ENCODE data around the gene SNRPN. TPM values are rescaled to one million over a fixed set of nuclear protein-coding genes. Genes with fewer than 3 reads are reported as not detected.
"Not testable (repeated sequence)": the region's sequence is repeated elsewhere in the genome, so short reads cannot be mapped to it uniquely, and the experiment has no call there.

SNRPN gene
- total RNA-seq = 125 and 126 TPM in 2 replicates
- long read RNA-seq, transcript SNRPN-201 (10 exons, 1,304 nt) = minor isoform, 7 of 359 reads
- long read RNA-seq, transcript SNRPN-202 (10 exons, 1,528 nt) = major isoform, 243 of 359 reads
- long read RNA-seq, transcript SNRPN-203 (12 exons, 1,605 nt) = minor isoform, 18 of 359 reads
- long read RNA-seq, partial matches to known transcripts = 11 of 359 reads
- long read RNA-seq, other reads (novel, unspliced or antisense) = 80 of 359 reads

DNA sequence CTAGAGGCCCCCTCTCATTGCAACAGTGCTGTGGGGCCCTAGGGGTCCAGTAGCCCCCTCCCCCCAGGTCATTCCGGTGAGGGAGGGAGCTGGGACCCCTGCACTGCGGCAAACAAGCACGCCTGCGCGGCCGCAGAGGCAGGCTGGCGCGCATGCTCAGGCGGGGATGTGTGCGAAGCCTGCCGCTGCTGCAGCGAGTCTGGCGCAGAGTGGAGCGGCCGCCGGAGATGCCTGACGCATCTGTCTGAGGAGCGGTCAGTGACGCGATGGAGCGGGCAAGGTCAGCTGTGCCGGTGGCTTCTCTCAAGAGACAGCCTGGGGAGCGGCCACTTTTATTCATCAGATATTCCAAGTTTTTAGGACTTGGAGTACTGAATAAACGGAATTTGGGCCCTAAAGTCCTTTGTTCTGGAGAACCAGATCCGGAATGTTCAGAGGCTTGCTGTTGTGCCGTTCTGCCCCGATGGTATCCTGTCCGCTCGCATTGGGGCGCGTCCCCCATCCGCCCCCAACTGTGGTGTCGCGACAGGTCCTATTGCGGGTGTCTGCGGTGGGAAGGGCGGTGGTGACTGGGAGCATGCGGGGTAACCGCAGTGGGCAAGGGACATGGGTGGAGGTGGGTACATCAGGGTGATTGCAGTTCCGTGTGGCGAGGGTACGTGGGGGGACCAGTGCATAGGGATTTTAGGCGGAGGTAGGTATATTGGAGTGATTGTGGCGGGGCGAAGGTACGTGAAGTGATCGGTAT, at the start of gene SNRPN, which contains the start of gene SNURF:
SNRPN (plus strand) TSS at position 205 of the 748 bp plus-strand sequence. CDS start 19,467 bp downstream, outside the sequence.
SNURF (plus strand) TSS at position 205 of the 748 bp plus-strand sequence; CDS start at position 267, 62 bp downstream.
- Mint-ChIP-seq H3K27me3 (ENCODE audit: low read depth) (no peaks in the 10 kb centered on the region), H3K36me3 (ENCODE audit: low read depth) (peaks cover 2% of the 10 kb centered on the region), H3K27ac (ENCODE audit: unreplicated experiment) (peak within 1 kb of the TSS; percentile 96), H3K4me3 (peak within 1 kb of the TSS; percentile 93), H3K4me1 (peaks cover 24% of the 10 kb centered on the region), H3K9me3 (no peaks in the 10 kb centered on the region)
- no peak for TF ChIP-seq CTCF (conservative IDR thresholded peaks at IDR 0.05)
- peak; percentile 53 for DNase-seq (ENCODE audit: low read depth, low spot score)

- Mint-ChIP-seq H3K27ac (ENCODE audit: unreplicated experiment) (no peak overlapping the region), H3K4me1 (peaks cover 7% of the 10 kb centered on the region), H3K9me3 (peaks cover 15% of the 10 kb centered on the region), H3K36me3 (ENCODE audit: low read depth) (peaks cover 5% of the 10 kb centered on the region), H3K4me3 (no peak overlapping the region), H3K27me3 (ENCODE audit: low read depth) (no peaks in the 10 kb centered on the region)
- no peak for TF ChIP-seq CTCF (conservative IDR thresholded peaks at IDR 0.05)
- no peak for DNase-seq (ENCODE audit: low read depth, low spot score)
These were observed 38.3 kb upstream of the SNRPN start for GRCh38 chr15:24916305-24917009.

DNA sequence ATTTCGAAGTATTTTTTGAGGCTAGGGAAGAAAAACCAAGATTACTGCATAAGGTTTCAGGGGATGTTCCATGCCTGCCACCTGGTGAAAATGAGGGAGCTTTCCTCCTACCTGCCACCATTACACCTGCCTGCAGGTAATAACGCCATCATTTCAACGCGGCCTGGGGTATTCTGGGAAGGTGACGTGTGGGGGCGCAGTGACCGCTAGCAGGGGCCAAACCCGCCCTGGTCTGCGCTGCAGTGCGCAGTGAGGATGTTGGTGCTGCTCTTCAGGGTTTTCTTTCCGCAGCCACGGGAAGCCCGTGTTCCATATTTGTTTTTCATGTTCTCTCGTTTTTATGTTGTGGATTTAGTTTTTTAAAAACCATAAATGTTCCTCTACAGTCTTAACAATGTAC, 37.4 kb upstream of the SNRPN start:
- Mint-ChIP-seq H3K27ac (ENCODE audit: unreplicated experiment) (no peak overlapping the region), H3K9me3 (peaks cover 15% of the 10 kb centered on the region), H3K4me3 (no peak overlapping the region), H3K27me3 (ENCODE audit: low read depth) (no peaks in the 10 kb centered on the region), H3K36me3 (ENCODE audit: low read depth) (peaks cover 5% of the 10 kb centered on the region), H3K4me1 (peaks cover 7% of the 10 kb centered on the region)
- TF ChIP-seq CTCF (conservative IDR thresholded peaks at IDR 0.05) = no peak
- DNase-seq (ENCODE audit: low read depth, low spot score) = no peak

DNA sequence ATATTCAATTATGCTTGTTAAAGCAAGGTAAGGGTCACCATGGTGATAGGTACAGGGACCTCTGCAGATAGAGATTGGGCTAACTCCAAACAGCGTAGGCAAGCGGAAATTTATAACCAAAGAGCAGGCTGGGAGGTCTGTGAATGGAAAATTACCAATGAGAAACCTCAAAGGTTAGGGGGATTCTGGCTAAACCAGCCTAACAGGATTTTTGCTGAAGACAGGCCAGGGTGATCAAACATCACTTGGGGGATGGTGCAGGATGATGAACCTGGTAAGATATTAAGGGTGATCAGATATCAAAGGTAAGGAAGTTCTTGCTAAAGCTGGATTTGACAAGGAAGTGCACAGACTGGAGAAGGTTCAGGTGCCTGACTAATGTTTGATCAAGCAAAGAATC, 35.3 kb upstream of the SNRPN start:
- H3K4me3 Mint-ChIP-seq = no peak overlapping the region
- no peak for TF ChIP-seq CTCF (conservative IDR thresholded peaks at IDR 0.05)
- H3K27me3 Mint-ChIP-seq (ENCODE audit: low read depth) = no peaks in the 10 kb centered on the region
- H3K4me1 Mint-ChIP-seq = no peaks in the 10 kb centered on the region
- H3K27ac Mint-ChIP-seq (ENCODE audit: unreplicated experiment) = no peak overlapping the region
- peaks cover 5% of the 10 kb centered on the region for H3K36me3 Mint-ChIP-seq (ENCODE audit: low read depth)
- H3K9me3 Mint-ChIP-seq = peaks cover 15% of the 10 kb centered on the region
- no peak for DNase-seq (ENCODE audit: low read depth, low spot score)

DNA sequence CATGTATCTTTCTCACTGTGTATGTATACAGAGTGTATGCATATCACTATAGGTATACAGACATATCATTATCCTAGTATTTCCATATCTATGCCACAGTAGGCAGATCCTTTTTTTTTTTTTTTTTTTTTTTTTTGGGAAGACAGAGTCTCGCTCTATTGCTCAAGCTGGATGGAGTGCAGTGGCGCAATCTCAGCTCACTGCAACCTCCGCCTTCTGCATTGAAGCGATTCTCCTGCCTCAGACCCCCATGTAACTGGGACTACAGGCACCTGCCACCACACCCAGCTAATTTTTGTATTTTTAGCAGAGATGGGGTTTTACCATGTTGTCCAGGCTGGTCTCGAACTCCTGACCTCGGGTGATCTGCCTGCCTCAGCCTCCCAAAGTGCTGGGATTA, 32.0 kb upstream of the SNRPN start:
- H3K27me3 Mint-ChIP-seq (ENCODE audit: low read depth); H3K27ac Mint-ChIP-seq (ENCODE audit: unreplicated experiment); DNase-seq (ENCODE audit: low read depth, low spot score); H3K36me3 Mint-ChIP-seq (ENCODE audit: low read depth); H3K4me3 Mint-ChIP-seq; H3K9me3 Mint-ChIP-seq; H3K4me1 Mint-ChIP-seq: not testable (repeated sequence)

All from neural crest cell (in vitro differentiated cells).